GM19467 (cell line): ENCODE data around the gene JAKMIP1.

ENCODE experiments used
- ATAC-seq: cut with Tn5 transposase; IDR thresholded peaks from one replicate; pipeline ENCODE4 v1.9.1; 2021; ENCODE audit warnings: mild to moderate bottlenecking, moderate library complexity; ENCODE audit not compliant: unreplicated experiment

JAKMIP1 gene

GRCh38 chr4:5976431-5976830 is 223.9 kb downstream of the JAKMIP1 start:
- ATAC-seq: no peak
